Cerebellar cortex (tissue), 1 donor: ENCODE data around the gene SEMA5A.

Experiments
- DNase-seq: peaks from one replicate; pipeline ENCODE4 v3.0.0-alpha.2; 2015; ENCODE audit warnings: low spot score

The SEMA5A gene

DNA sequence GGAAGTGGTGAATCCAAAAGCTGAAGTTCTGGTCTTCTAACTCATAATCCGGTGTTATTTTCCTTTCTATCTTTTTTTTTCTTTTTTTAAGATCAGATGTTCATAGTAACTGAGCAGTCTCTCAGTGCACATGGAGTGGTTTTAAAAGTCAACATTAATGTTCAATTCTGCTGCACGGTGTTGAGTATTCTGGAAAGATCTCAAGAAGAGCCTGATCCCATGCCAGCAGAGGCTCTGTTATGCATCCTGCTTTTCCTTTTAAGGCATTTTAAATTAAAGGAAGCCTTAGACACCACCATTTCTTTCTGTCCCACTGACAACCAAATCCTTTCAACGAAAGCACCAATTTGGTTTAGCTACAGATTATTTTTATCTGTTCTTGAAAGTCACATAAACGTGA lies 33.4 kb downstream of the SEMA5A start:
- no peak for DNase-seq

DNA sequence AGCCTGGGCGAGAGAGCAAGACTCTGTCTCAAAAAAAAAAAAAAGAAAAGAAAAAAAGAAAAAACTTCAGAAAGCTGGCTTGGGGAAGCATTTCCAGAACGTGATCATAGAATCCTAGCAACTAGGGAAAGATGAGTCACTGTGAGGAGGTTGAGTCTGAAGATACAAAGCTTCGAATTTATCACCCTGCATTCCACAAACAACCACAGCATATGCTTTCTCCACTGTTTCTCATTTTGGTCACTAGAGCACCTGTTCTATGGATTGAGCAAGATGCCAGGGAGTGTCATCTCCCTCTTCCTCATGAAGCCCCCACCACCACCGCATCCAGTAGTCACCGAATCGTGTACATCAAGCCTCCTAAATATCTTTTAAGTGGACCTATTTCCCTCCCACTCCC lies 37.9 kb downstream of the SEMA5A start:
- no peak for DNase-seq

DNA sequence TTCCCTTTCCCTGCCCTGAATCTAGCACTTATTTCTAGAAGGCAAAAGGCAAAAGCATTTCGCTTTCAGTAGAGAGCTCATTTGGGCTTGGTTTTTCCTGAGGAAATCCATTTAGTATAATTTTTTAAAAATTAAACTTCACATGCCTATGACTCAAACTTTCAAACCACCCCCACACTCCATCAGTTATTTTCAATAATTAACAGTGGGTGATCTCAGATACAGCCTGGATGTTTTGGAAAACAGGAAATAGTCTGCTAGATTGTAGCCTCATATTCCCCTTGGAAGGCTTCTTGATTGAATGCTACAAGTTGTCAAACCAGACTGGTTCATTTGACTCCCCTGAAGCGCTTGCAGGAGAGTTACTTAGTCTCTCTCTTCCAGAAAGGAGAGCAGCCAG lies 40.6 kb downstream of the SEMA5A start:
- DNase-seq: no peak

DNA sequence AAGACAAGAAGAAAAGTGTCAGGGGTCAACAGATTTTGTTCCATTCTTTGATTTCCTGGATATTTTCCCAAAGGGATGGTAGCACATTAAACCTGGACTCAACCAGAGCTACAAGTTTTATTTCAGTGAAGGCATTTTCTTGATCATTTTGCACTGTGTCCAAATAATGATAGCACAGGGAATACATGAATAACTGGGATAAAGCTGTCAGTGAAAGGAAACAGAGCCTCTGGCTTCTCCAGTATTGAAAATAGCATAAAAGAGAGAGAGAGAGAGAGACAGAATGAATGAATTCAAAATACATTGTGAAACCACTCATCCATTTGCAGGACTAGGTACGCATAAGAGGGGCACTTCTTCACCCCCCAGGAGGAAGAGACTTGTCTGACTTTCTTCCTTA lies 43.0 kb downstream of the SEMA5A start:
- DNase-seq: no peak

DNA sequence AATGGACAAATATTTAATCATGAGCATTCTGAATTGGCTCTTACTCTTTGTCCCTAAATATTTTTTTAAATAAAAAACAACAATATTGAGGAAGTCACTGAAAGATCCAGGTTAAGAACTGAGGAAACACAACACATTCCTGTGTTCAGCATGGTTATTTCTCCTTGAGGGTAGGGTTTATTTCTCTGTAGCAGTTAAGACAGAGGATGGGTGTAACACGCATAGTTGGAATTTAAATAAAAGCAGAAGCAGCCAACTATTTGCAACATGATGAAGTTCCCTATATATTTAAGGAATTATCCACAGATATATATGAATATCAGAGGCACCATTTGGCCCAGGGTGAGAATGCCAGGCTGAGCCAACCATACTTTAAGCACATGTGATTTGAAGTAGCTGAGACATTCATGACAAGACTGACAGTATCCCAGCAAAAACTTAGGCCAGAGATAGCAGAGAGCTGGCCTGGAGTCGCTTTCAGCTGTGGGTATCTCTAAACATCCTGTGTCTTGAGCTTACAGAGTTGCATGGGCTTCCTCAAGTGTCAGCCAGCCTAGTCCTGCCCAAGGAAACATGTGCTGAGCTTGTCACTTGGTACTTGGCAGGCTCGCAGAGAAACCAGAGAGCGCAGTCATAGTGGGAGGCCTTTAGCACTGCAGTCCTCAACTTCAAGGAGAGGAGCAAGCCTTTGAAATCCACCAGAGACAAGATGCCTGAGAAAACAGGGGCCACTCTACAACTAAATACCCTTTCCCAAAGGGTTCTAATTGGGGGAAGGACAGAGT lies 43.6 kb downstream of the SEMA5A start:
- no peak for DNase-seq

DNA sequence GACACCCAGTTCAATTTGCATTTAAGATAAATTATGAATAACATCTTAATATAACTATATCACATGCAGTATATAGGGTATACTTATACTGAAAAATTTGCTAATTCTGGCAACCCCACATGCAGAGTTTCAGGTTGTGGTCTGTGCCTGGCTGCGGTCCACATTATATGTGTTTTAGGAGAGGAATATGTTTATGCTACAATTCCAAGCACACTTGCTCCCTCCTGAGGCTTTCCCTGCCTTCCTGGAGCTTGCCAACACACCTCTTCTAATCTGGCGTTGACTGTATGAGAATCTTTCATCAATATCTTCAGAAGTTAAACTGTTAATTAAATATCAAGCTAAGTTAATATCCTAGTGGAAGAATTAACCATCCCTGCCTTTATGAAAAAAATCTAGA lies 45.2 kb downstream of the SEMA5A start:
- DNase-seq: no peak

DNA sequence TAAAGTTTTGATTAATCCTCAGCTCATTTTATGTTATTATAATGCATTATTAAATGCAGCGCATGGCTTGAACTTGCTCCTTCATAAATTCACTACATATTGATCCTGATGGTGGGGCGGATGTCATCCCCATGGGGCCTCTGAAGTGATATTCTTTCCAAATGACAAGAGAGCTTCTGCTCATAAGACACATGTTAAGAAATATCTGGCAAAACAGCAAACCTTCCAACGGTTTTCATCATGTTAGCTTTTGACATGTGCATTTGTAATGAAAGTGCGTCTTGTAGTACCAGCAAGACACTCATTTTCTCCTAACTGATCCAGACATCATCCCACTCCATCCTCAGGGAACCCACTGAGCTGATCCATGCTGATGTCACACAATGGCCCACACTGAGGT lies 45.7 kb downstream of the SEMA5A start:
- DNase-seq: no peak

DNA sequence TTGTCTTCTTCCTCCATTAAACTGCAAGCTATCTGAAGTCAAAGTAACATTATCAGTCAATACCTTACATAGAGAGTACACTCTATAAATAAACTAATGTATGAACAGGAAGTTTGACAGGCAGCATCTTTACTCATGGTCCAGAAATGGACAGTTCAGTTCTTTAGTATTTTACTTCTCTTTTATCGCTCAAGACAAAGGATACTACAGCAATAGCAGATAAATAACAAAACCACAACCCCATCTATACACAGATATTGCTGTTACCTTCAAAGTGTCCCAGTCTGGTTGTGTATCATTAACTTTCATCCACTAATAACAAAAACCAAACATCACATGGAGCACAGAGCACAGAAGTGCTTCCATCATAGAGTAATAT lies 46.4 kb downstream of the SEMA5A start:
- no peak for DNase-seq

DNA sequence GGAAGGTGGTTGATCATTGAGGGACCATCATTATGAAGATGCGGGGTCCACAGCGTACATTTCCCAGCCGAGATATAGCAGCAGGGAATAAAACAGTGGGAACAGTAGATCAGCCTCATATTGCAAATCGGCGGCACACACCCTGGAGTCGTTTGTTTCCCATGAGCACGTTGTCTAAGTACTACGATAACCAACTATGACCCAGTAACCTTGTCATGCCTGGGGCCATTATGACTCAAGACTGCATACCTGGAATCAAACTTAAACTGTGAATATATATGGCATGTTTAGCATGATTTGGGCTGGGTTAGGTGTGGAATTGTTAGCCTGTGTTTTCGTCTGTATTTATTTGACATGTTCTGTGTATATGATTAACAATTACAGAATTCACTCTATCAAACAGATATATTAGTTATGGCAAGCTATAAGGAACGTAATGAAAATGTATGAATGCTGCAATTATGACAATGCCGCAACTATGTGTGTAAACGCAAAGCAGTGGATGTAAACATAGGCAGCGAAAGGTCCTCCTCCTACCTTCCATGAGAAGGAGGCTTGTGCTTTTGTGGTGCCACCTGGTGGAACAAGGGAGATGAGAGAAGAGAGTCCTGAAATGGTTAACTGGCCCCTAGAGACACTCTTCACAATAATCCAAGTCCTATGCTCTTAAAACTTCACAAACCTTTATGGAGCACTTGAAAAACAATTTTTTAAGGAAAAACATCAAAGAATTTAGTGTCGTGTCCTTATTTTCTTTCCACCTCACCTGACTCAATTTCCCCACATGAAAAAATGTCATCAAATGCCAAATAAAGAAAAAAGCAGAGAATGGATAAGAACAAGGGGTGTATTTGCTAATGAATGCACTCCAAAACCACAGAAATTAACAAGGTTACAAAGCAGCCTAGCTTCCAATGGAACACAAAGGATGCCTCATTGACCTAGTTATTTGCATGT lies 47.1 kb downstream of the SEMA5A start:
- DNase-seq: peak; percentile 23

DNA sequence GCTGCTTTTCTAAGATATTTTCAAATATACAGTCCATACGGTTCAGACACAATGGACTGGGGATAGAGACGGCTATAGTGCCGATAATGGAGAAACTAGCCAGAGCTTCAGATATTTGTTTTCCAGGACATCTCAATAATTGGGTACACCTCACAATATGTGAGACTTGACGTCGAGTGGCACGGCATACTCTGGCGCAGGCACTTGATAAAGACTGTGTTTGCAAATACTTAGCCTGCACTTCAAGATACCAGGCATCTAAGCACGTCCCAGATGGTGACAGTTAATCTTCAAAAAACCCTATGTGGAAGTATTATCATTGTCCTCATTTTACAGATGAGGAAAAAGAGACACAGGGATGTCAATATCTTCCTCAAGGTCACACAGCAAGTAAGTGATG lies 48.5 kb downstream of the SEMA5A start:
- no peak for DNase-seq

DNA sequence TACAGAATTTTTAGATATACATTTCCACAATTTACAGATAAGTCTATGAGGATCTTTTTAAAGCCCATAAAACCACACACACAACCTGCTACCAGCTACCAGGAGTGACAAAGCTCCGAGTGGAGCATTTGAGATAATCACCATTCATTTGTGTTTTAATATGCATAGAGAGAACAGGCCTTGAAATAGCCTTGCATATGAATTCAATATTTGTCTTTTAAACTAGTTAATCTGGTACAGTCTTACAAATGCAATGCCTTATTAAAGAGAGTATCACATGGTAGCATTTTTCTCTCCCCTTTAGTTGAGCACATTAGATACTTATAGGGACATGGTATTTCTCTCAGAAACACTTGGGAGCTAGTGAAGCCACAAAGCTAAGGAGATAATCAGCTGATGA lies 49.1 kb downstream of the SEMA5A start:
- DNase-seq: no peak

DNA sequence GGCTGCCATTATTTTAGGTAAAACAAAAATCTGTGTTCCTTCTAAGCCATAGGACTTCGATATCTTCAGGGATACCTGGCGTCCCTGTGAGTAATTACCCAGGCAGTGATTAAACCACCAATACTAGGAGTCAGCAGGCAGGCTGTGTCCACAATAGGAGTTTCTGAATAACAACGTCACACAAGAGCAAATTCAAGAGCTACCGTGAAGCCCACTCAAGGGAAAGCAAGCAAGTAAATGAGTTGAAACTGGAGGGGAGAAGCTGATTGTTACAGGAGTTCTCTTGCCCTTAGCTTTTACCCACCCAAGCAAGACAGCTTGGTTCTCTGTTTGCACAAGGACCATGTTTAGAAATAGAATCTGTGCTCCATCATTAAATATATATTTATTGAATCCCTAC lies 50.8 kb downstream of the SEMA5A start:
- DNase-seq: no peak

DNA sequence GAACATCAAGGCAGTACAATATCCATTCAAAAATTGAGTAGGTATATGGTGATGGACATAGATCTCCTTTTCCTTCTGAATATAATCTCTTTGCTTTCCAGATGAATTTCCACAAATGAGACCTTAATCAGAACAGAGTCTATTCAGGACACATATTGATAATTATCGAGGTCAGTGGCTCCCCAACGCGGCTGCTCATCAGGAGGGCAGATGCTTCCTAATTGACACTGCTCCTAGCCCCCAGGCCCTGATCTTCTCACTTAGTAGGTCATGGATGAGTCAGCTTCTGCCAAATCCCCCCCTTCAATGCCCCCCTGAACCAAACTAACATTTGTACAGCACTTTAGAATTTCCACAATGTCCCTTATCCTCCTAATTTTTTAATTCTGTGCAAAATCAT lies 51.6 kb downstream of the SEMA5A start:
- no peak for DNase-seq

DNA sequence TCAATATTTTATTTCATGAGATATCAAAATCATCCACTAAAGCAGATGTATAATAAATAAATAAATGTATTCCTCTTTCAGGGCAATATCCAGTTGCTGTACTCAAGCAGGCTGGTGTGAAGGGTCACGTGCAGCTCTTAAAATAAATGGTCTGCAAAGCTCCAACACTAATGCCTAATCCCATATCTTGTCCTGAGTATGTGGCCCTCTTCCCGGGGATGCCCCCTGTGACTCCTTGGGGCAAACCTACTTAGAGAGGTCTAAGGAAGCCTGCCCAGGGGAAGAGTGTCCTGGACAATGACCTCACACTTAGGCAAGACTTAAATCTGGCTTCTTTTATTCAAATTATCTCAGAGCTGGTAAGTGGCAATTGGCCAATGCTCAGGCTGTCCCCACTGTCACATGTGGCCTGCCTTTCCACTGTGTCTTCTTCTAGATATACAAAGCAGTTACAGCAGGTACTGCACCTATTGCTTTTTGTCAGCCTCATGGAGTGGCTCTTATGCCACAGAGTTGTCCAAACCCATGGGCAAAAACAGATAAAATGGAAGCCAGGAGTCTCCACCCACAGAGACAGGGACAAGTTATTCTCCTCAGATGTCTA lies 55.3 kb downstream of the SEMA5A start:
- no peak for DNase-seq

DNA sequence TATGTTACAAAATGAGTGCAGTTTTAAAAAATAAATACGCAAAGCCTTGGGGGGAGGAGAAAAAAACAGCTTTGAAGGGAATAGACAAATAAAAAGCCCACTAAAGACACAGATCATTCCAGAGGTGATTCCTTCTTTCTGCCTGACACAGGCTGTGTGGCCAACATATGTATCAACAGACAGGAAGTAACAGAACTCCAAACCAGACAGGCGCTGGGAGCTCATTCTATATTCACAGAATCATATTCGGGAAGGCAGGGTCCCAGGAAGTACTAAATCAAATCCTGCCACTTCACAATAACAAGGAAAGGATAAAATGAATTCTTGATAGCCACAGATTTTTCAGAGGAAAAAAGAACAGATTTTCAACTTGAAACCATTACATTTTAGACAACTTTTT lies 62.1 kb downstream of the SEMA5A start:
- no peak for DNase-seq

DNA sequence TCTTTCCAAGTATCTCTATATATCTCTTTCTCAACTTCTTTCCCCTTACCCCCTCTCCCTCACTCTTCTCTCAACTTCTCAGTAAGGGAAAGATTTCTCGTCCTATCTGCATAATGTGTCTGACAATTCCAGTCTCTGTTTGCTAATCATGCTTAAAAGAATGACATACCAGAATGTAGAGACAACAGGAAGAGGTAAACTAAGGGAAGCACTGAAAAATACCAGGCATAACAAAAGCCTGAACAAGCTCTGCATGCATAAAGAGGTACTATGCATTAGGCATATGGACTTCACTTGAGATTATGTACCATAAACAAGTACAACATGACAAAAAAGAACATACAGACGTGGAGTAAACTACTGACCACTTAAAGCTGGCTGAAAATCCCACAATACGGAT lies 62.6 kb downstream of the SEMA5A start:
- no peak for DNase-seq

DNA sequence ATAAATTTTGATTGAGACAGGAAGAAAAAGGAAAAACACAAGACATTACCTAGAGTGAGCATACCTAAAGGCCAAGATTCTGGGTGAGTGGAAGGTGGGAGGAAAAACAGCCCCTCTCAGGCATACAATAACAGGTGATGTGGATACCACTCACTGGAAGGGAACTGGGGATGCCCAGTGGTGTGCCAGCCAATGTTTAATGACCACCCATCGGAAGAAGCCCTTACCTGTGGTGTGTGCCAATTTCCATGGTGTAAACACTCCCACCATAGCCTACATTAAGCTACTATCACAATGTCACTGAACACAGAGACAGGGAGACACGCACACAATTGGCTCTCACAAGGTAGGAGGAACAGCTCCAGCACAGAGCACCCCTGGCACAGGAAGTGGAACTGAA lies 63.5 kb downstream of the SEMA5A start:
- DNase-seq: no peak

DNA sequence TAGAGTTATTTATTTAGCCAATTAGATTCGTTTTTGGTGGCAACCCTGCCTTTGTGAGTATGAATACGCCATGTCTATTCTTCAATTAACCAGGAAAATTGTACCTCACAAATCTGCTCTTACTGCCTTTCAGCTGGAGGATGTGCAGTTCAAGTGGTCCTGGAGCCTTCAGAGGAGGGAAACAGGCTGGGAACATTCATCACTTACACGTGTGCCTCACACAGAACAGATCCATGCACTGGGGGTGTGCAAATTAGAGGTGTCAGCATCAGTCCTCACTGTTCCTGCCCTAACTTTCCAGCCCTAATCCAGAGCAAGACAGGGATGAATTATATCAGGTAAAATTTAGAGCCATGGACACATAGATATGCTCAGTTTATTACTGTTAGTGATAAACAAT lies 65.4 kb downstream of the SEMA5A start:
- DNase-seq: no peak

DNA sequence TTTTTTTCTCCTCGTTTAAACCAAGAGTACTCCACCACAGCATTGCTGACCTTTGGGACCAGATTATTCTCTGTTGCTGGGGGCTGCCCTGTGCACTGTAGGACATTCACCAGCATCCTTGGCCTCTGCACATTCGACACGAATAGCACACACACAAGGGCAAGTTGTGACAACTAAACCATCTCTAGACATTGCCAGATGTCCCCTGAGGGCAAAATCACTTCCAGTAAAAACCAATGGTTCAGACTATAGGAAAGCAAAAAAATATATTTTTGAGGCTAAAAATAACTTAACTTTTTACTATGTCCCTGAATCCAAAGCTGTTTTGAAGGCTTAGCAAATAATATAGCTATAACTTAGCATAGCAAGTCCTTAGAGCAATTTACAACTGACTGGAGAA lies 65.9 kb downstream of the SEMA5A start:
- no peak for DNase-seq

DNA sequence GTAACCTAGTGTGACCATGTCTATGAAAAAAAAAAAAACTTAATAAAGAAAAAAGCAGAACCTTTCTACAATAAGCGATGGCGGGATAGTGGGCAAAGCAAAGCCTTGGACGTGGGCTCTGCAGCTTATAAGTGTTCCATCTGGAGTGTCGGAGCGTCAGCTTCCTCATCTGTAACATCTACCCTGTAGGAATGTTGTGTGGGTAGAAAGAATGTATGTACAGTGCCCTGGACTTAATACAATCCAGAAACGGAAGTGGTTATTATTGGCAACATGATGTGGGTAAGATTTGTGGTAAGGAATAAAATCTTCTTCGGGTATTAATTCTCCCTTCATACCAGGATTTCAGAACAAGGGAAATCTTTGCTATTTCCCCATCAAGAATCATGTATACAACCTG lies 66.5 kb downstream of the SEMA5A start:
- DNase-seq: no peak

DNA sequence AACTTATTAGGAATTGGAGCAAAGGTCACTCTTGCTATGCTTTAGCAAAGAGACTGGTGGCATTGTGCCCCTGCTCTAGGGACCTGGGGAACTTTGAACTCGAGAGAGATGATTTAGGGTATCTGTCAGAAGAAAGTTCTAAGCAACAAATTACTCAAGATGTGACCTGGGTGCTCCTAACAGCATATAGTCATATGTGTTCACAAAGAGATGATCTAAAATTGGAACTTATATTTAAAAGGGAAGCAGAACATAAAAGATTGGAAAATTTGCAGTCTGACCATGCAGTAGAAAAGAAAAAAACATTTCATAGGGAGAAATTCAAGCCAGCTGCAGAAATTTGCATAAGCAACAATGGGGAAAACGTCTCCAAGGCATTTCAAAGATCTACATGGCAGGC lies 68.3 kb downstream of the SEMA5A start:
- DNase-seq: no peak

DNA sequence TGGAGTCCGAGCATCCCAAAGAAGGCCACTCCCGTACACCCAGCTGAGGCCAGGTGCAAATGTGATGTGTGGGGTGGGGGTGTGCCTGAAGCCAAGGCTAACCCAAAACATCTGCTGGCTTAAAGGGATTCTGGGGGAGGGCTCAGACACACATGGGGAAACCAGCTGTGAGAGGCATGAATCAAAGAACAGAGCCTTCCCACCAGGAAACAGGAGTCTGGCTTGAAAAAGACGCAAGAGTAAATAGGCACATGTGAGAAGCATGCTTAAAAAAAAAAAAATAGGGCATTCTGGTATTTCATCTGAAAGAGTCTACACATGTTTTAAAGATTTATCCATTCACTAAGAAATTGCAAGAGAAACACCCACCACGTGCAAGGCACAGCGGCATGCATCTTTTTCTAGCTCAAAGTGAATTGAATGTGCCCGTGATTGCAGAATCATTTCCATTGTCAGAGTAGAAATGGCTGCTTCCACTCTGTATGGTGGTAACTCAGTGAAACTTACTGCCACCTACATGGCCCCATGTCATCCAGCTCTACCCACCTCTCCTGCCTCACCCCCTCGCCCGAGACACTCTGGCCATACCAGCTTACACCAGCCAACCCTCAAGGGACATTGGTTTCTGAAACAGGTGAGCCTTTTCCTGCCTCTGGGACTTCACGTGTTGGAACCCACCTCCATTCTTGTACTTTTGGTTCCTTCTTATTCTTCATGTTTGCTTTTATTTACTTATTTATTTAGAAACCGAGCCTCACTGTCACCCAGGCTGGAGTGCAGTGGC lies 71.5 kb downstream of the SEMA5A start:
- no peak for DNase-seq
